Left hindlimb (tissue), 1 donor: ENCODE data around the gene SRGAP2C.
"Not testable (repeated sequence)": the region's sequence is repeated elsewhere in the genome, so short reads cannot be mapped to it uniquely, and the experiment has no call there.

Experiments
- DNase-seq: peaks from one replicate; pipeline ENCODE4 v3.0.0-alpha.2; 2018

The SRGAP2C gene

GRCh38 chr1:121344355-121344754, 159.6 kb downstream of the SRGAP2C start:
- DNase-seq, result not testable (repeated sequence)

- not testable (repeated sequence) for DNase-seq
Observed at GRCh38 chr1:121346654-121347053, 161.9 kb downstream of the SRGAP2C start.

- not testable (repeated sequence) for DNase-seq
Observed at GRCh38 chr1:121347476-121347875, 162.7 kb downstream of the SRGAP2C start.

GRCh38 chr1:121348115-121348514, 163.3 kb downstream of the SRGAP2C start:
- not testable (repeated sequence) for DNase-seq

GRCh38 chr1:121349332-121349967, 164.7 kb downstream of the SRGAP2C start:
- not testable (repeated sequence) for DNase-seq

GRCh38 chr1:121355711-121356420, 171.1 kb downstream of the SRGAP2C start:
- not testable (repeated sequence) for DNase-seq

GRCh38 chr1:121356819-121357218, 172.0 kb downstream of the SRGAP2C start:
- DNase-seq, result not testable (repeated sequence)

GRCh38 chr1:121360531-121360930, 175.8 kb downstream of the SRGAP2C start:
- not testable (repeated sequence) for DNase-seq

- DNase-seq, result not testable (repeated sequence)
Observed at GRCh38 chr1:121361451-121362233, 176.9 kb downstream of the SRGAP2C start.

GRCh38 chr1:121362234-121362883, 177.6 kb downstream of the SRGAP2C start:
- not testable (repeated sequence) for DNase-seq

GRCh38 chr1:121365316-121365715, 180.5 kb downstream of the SRGAP2C start:
- DNase-seq, result not testable (repeated sequence)

GRCh38 chr1:121365723-121366122, 180.9 kb downstream of the SRGAP2C start:
- DNase-seq, result not testable (repeated sequence)

GRCh38 chr1:121366171-121366570, 181.4 kb downstream of the SRGAP2C start:
- not testable (repeated sequence) for DNase-seq

- not testable (repeated sequence) for DNase-seq
Observed at GRCh38 chr1:121368910-121369309, 184.1 kb downstream of the SRGAP2C start.

- not testable (repeated sequence) for DNase-seq
Observed at GRCh38 chr1:121369959-121370358, 185.2 kb downstream of the SRGAP2C start.

- not testable (repeated sequence) for DNase-seq
Observed at GRCh38 chr1:121374851-121375367, 190.1 kb downstream of the SRGAP2C start.

GRCh38 chr1:121376986-121377385, 192.2 kb downstream of the SRGAP2C start:
- not testable (repeated sequence) for DNase-seq

GRCh38 chr1:121378757-121379156, 194.0 kb downstream of the SRGAP2C start:
- DNase-seq, result not testable (repeated sequence)

- peak; percentile 21 for DNase-seq
Observed at GRCh38 chr1:121384754-121385153, 200.0 kb downstream of the SRGAP2C start.

GRCh38 chr1:121385162-121385561, 200.4 kb downstream of the SRGAP2C start:
- DNase-seq, result not testable (repeated sequence)

GRCh38 chr1:121385563-121386288, 201.0 kb downstream of the SRGAP2C start:
- DNase-seq, result not testable (repeated sequence)
